HepG2 (cell line): ENCODE results near the gene CCDC83. TPM values are rescaled to one million over a fixed set of nuclear protein-coding genes. Genes with fewer than 3 reads are reported as not detected.

Experiments
- CC2D1A ChIP-seq: sonication (generic); formaldehyde crosslinking; IDR thresholded peaks from 2 replicates; pipeline ENCODE4 v1.8.1; 2023; ENCODE audit warnings: mild to moderate bottlenecking, missing genetic modification reagents
- ETS1 ChIP-seq: sonication (generic); formaldehyde crosslinking; IDR thresholded peaks from 2 replicates; pipeline ENCODE4 v1.4.0; 2020; ENCODE audit warnings: missing genetic modification reagents
- GATA4 ChIP-seq: sonication (generic); IDR thresholded peaks from 2 replicates; pipeline ENCODE4 v1.6.1; 2016; ENCODE audit warnings: antibody characterized with exemption, low read depth, borderline replicate concordance
- GFI1 ChIP-seq: sonication (generic); formaldehyde crosslinking; IDR thresholded peaks from 2 replicates; pipeline ENCODE4 v1.5.0; 2020; ENCODE audit warnings: missing genetic modification reagents, mild to moderate bottlenecking, borderline replicate concordance
- GPN1 ChIP-seq: sonication (generic); formaldehyde crosslinking; IDR thresholded peaks from 2 replicates; pipeline ENCODE4 v1.5.1; 2020; ENCODE audit warnings: missing genetic modification reagents, borderline replicate concordance
- HDAC2 ChIP-seq: sonication (generic); formaldehyde crosslinking; IDR thresholded peaks from 2 replicates; pipeline ENCODE4 v1.4.0; 2020; ENCODE audit warnings: missing genetic modification reagents
- HMG20A ChIP-seq: IDR thresholded peaks from 2 replicates; pipeline ENCODE4 v1.6.1; 2016; ENCODE audit warnings: borderline replicate concordance
- HNF4G ChIP-seq, 2 experiments: sonication (generic) in 1 of 2; formaldehyde crosslinking in 1 of 2; IDR thresholded peaks; 2 replicates each; pipeline versions ENCODE4 v1.4.0 to v1.6.1; 2011 to 2020; ENCODE audit warnings: borderline replicate concordance in 2 of 2, low read depth in 2 of 2, mild to moderate bottlenecking in 2 of 2, low read length in 1 of 2, missing genetic modification reagents in 1 of 2, moderate library complexity in 1 of 2
- HOXA9 ChIP-seq: sonication (generic); formaldehyde crosslinking; IDR thresholded peaks from 2 replicates; pipeline ENCODE4 v1.8.1; 2022; ENCODE audit warnings: missing genetic modification reagents, mild to moderate bottlenecking, moderate library complexity, borderline replicate concordance
- IKZF1 ChIP-seq: fragments of 450-650 bp; IDR thresholded peaks from 2 replicates; pipeline ENCODE4 v1.7.1; 2016
- NFKB2 ChIP-seq: sonication (generic); formaldehyde crosslinking; IDR thresholded peaks from 2 replicates; pipeline ENCODE4 v1.4.0; 2020; ENCODE audit warnings: missing genetic modification reagents, borderline replicate concordance
- NFYB ChIP-seq: sonication (generic); formaldehyde crosslinking; IDR thresholded peaks from 2 replicates; pipeline ENCODE4 v1.4.0; 2020; ENCODE audit warnings: missing genetic modification reagents
- PPARG ChIP-seq: conservative IDR thresholded peaks from 2 replicates; pipeline ENCODE4 v1.6.1; 2016; ENCODE audit warnings: missing biosample characterization, missing genetic modification reagents
- SKIL ChIP-seq: sonication (generic); formaldehyde crosslinking; IDR thresholded peaks from 2 replicates; pipeline ENCODE4 v1.8.0; 2022; ENCODE audit warnings: missing genetic modification reagents, mild to moderate bottlenecking, moderate library complexity, borderline replicate concordance
- ZFP36L1 ChIP-seq: sonication (generic); formaldehyde crosslinking; IDR thresholded peaks from 2 replicates; pipeline ENCODE4 v1.8.0; 2022; ENCODE audit warnings: mild to moderate bottlenecking, missing genetic modification reagents, moderate library complexity
- ZNF350 ChIP-seq: sonication (generic); formaldehyde crosslinking; IDR thresholded peaks from 2 replicates; pipeline ENCODE4 v1.4.0; 2020; ENCODE audit warnings: mild to moderate bottlenecking, low read depth, missing genetic modification reagents, borderline replicate concordance
- ZNF709 ChIP-seq: sonication (generic); formaldehyde crosslinking; IDR thresholded peaks from 2 replicates; pipeline ENCODE4 v1.5.0; 2020; ENCODE audit warnings: mild to moderate bottlenecking, missing genetic modification reagents
- ZNF710 ChIP-seq: sonication (generic); formaldehyde crosslinking; IDR thresholded peaks from 2 replicates; pipeline ENCODE4 v1.5.0; 2020; ENCODE audit warnings: mild to moderate bottlenecking, missing genetic modification reagents, borderline replicate concordance
- polyA plus RNA-seq, 8 experiments: library from polyadenylated mRNA; depleted of rRNA in 3 of 8; stranded (reverse) in 7 of 8; unstranded in 1 of 8; fragments of >200 nt; fragmentation: Illumina TruSeq in 4 of 8; extraction: Trizol in 4 of 8; gene quantifications; 2 replicates each; pipeline versions ENCODE4 v1.2.1 to v1.2.3, GENCODE V29; 2011 to 2016; ENCODE audit warnings: low read depth in 4 of 8, missing spikeins in 1 of 8, mixed read lengths in 1 of 8; ENCODE audit not compliant: insufficient read depth in 1 of 8
- total RNA-seq, 5 experiments: library from RNA; depleted of rRNA; stranded (reverse); fragments of >200 nt; fragmentation: Illumina TruSeq; extraction: Trizol; gene quantifications; 2 replicates each; pipeline ENCODE4 v1.2.3, GENCODE V29; 2016; ENCODE audit warnings: low read depth in 1 of 5
- TF ChIP-seq, protein P1 (sequence below): sonication (generic); formaldehyde crosslinking; IDR thresholded peaks from 2 replicates; pipeline ENCODE4 v1.5.1; 2020; ENCODE audit warnings: mild to moderate bottlenecking, missing genetic modification reagents, borderline replicate concordance

CCDC83 gene
- total and polyA plus RNA-seq, 2 of the 13 experiments (the other 11 are each of a cell fraction or from before 2014, with no cell fraction given), result not detected

DNA sequence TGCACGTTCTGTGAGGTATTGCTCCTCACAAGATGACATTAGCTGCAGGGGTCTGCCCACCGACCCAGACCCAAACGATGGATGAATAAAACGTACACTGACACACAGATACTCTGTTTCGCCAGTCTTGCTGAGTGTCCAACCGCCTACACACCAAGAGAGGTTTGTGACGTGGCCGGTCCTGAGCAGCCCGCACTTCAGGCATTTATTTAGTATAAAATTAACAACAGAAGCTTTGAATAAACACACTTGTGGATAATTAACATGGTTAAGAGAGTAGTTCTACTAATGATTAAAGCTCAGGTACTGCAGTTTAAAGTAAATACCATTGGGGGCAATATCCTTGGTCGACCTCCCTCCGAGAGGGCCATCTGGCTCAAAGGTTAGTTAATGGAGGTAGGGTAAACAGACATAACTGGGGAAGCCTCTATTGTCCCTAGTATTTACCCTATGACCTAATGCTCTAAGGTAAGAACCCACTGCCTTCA, 75.7 kb downstream of the CCDC83 start (continued):
- TF ChIP-seq, protein P1, sequence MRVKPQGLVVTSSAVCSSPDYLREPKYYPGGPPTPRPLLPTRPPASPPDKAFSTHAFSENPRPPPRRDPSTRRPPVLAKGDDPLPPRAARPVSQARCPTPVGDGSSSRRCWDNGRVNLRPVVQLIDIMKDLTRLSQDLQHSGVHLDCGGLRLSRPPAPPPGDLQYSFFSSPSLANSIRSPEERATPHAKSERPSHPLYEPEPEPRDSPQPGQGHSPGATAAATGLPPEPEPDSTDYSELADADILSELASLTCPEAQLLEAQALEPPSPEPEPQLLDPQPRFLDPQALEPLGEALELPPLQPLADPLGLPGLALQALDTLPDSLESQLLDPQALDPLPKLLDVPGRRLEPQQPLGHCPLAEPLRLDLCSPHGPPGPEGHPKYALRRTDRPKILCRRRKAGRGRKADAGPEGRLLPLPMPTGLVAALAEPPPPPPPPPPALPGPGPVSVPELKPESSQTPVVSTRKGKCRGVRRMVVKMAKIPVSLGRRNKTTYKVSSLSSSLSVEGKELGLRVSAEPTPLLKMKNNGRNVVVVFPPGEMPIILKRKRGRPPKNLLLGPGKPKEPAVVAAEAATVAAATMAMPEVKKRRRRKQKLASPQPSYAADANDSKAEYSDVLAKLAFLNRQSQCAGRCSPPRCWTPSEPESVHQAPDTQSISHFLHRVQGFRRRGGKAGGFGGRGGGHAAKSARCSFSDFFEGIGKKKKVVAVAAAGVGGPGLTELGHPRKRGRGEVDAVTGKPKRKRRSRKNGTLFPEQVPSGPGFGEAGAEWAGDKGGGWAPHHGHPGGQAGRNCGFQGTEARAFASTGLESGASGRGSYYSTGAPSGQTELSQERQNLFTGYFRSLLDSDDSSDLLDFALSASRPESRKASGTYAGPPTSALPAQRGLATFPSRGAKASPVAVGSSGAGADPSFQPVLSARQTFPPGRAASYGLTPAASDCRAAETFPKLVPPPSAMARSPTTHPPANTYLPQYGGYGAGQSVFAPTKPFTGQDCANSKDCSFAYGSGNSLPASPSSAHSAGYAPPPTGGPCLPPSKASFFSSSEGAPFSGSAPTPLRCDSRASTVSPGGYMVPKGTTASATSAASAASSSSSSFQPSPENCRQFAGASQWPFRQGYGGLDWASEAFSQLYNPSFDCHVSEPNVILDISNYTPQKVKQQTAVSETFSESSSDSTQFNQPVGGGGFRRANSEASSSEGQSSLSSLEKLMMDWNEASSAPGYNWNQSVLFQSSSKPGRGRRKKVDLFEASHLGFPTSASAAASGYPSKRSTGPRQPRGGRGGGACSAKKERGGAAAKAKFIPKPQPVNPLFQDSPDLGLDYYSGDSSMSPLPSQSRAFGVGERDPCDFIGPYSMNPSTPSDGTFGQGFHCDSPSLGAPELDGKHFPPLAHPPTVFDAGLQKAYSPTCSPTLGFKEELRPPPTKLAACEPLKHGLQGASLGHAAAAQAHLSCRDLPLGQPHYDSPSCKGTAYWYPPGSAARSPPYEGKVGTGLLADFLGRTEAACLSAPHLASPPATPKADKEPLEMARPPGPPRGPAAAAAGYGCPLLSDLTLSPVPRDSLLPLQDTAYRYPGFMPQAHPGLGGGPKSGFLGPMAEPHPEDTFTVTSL (CRISPR knock-in tag), result peak; percentile 92
- no peak for TF ChIP-seq ETS1 (CRISPR knock-in tag)
- TF ChIP-seq HNF4G (IDR thresholded peaks at IDR 0.05; ENCODE audit: borderline replicate concordance, low read depth, low read length), result peak; percentile 96
- TF ChIP-seq HNF4G (CRISPR knock-in tag; IDR thresholded peaks at IDR 0.05; ENCODE audit: borderline replicate concordance, low read depth), result peak; percentile 60; the same call in 1 of the 2 replicates
- TF ChIP-seq PPARG (CRISPR knock-in tag), result peak; percentile 97
- no peak for TF ChIP-seq GPN1 (CRISPR knock-in tag)
- TF ChIP-seq CC2D1A (CRISPR knock-in tag), result no peak
- peak; percentile 36; the same call in 1 of the 2 replicates for TF ChIP-seq ZNF710 (CRISPR knock-in tag)
- TF ChIP-seq HOXA9 (CRISPR knock-in tag), result no peak
- peak; percentile 65; the same call in 1 of the 2 replicates for TF ChIP-seq GATA4
- 0 out of 2 replicates have a peak, but pooled peaks have one; percentile 58 for TF ChIP-seq ZFP36L1 (CRISPR knock-in tag)
- peak; percentile 93 for TF ChIP-seq HDAC2 (CRISPR knock-in tag)
- no peak for TF ChIP-seq NFKB2
- TF ChIP-seq ZNF350 (CRISPR knock-in tag), result no peak
- TF ChIP-seq ZNF709, result no peak
- TF ChIP-seq HMG20A, result peak; percentile 85; the same call in 1 of the 2 replicates
- peak; percentile 66 for TF ChIP-seq GFI1 (CRISPR knock-in tag)
- TF ChIP-seq IKZF1, result no peak
- TF ChIP-seq NFYB (CRISPR knock-in tag), result no peak
- peak; percentile 53; the same call in 1 of the 2 replicates for TF ChIP-seq SKIL
